Measurements from ENCODE around the gene MLLT1.

DNA sequence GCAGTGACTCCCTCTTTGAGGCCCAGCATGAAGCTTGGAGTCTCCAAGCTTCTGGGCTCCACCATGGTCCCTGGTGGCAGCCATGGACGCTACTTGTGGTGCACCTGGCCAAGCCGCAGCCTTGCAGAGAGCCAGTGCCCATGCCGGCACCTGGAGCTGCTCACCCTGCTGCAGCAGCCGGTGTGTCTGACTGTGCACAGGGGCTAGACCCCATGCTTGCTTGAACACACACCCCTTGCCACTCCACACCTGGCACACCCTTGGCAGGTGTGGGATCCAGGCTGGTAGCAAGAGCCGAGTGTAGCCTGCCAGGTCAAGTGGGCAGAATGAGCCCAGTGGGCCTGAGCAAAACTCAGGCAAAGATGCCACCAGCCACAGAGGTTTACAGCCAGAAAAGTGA lies 18.6 kb upstream of the MLLT1 start:
- TF ChIP-seq CTCF (IDR thresholded peaks at IDR 0.05 in 2 of 3, conservative IDR thresholded peaks at IDR 0.05 in 1 of 3; ENCODE audit: control insufficient read depth in 2 of 3, extremely low read depth in 1 of 3, insufficient read depth in 1 of 3, low read depth in 3 of 3, low read length in 3 of 3) (no peak), NFIC (IDR thresholded peaks at IDR 0.05; ENCODE audit: low read depth, low read length) (no peak), EED (IDR thresholded peaks at IDR 0.05; ENCODE audit: low read depth) (no peak), BACH1 (IDR thresholded peaks at IDR 0.05; ENCODE audit: borderline replicate concordance) (no peak), POLR2A (IDR thresholded peaks at IDR 0.05; ENCODE audit: low read depth, low read length) (no peak), MTA3 (IDR thresholded peaks at IDR 0.05; ENCODE audit: borderline replicate concordance, low read length) (no peak), USF1 (IDR thresholded peaks at IDR 0.05; ENCODE audit: borderline replicate concordance, extremely low read length, insufficient read depth, low read depth, low read length) (no peak), ATF3 (IDR thresholded peaks at IDR 0.05; ENCODE audit: borderline replicate concordance, extremely low read depth, low read depth, low read length) (no peak), RB1 (IDR thresholded peaks at IDR 0.05; ENCODE audit: borderline replicate concordance) (no peak)
- TF ChIP-seq, protein P1, sequence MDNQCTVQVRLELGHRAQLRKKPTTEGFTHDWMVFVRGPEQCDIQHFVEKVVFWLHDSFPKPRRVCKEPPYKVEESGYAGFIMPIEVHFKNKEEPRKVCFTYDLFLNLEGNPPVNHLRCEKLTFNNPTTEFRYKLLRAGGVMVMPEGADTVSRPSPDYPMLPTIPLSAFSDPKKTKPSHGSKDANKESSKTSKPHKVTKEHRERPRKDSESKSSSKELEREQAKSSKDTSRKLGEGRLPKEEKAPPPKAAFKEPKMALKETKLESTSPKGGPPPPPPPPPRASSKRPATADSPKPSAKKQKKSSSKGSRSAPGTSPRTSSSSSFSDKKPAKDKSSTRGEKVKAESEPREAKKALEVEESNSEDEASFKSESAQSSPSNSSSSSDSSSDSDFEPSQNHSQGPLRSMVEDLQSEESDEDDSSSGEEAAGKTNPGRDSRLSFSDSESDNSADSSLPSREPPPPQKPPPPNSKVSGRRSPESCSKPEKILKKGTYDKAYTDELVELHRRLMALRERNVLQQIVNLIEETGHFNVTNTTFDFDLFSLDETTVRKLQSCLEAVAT (IDR thresholded peaks at IDR 0.05) = no peak
